Pons (tissue), 1 donor: ENCODE measurements around the gene OR12D1.

Experiments used
- DNase-seq: peaks from one replicate; pipeline ENCODE4 v3.0.0-alpha.2; 2016; ENCODE audit warnings: low spot score

OR12D1 gene

GRCh38 chr6:29465801-29466200 is 51.1 kb downstream of the OR12D1 start:
- no peak for DNase-seq

GRCh38 chr6:29466241-29466640 is 51.5 kb downstream of the OR12D1 start:
- DNase-seq = no peak
